GM20000 (cell line): ENCODE measurements around the gene COL15A1.
"Not testable (repeated sequence)": the region's sequence is repeated elsewhere in the genome, so short reads cannot be mapped to it uniquely, and the experiment has no call there.

Experiments used
- DNase-seq: peaks from one replicate; pipeline ENCODE4 v3.0.0; 2012; ENCODE audit warnings: low spot score
- CTCF ChIP-seq: IDR thresholded peaks from 2 replicates; pipeline ENCODE4 v1.5.1; 2012; ENCODE audit warnings: mild to moderate bottlenecking, control low read depth; ENCODE audit errors: extremely low read depth, missing control alignments

COL15A1 gene

GRCh38 chr9:99096409-99096808 lies 152.7 kb downstream of the COL15A1 start:
- DNase-seq: no peak
- no peak for TF ChIP-seq CTCF

GRCh38 chr9:99099806-99100585 lies 156.3 kb downstream of the COL15A1 start:
- DNase-seq: not testable (repeated sequence)

- no peak for DNase-seq
- no peak for TF ChIP-seq CTCF
These were observed 157.6 kb downstream of the COL15A1 start for GRCh38 chr9:99101271-99101670.

- no peak for DNase-seq
- TF ChIP-seq CTCF: no peak
These were observed 158.1 kb downstream of the COL15A1 start for GRCh38 chr9:99101812-99102211.

GRCh38 chr9:99103054-99103895 lies 159.6 kb downstream of the COL15A1 start:
- TF ChIP-seq CTCF: no peak
- DNase-seq: no peak

- no peak for TF ChIP-seq CTCF
- DNase-seq: peak; percentile 20
These were observed 160.3 kb downstream of the COL15A1 start for GRCh38 chr9:99103901-99104458.

GRCh38 chr9:99104459-99105151 lies 160.9 kb downstream of the COL15A1 start, which contains the start of gene TGFBR1:
TGFBR1 (plus strand) TSS chr9:99105113; CDS start chr9:99105206, 93 bp downstream.
- no peak for TF ChIP-seq CTCF
- DNase-seq: peak; percentile 99
